ENCODE data around the gene ZMAT5. TPM values are rescaled to one million over a fixed set of nuclear protein-coding genes. Genes with fewer than 3 reads are reported as not detected.

Gene ZMAT5, protein sequence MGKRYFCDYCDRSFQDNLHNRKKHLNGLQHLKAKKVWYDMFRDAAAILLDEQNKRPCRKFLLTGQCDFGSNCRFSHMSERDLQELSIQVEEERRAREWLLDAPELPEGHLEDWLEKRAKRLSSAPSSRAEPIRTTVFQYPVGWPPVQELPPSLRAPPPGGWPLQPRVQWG
- 10 to 100 TPM; 16.3 to 18.6 TPM for total RNA-seq

DNA sequence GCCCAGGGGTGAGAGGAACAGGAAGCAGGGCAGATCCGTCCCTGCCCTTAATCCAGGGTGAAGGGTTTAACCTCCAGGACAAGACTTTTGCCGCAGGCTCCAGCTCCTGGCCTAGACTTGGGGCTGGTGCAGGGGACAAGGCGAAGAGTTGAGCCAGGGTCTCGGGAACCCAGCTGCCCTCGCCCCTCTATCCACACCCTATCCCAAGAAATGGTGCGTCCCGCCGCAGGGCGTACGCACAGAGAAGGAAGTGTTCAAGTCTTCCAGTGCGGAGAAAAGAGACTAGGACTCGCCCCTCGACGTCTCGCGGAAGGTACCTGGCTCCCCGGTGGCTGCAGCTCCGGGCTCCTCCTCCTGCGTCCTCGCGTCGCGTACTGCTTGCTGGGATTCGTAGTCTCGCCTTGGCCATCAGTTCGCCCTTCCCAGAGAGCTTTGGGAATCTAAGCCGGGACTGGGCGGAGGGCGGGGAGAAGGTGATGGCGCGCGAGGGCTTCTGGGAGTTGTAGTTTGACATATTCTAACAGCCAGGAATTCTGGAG is at the start of gene ZMAT5:
ZMAT5 (minus strand) TSS at position 376 of the 539 bp plus-strand sequence. CDS start 18,463 bp downstream, outside the sequence.
- H3K9me3 Mint-ChIP-seq, result no peaks in the 10 kb centered on the region
- peaks cover 10 to 33% of the 10 kb centered on the region in 2 donors for H3K36me3 Mint-ChIP-seq

DNA sequence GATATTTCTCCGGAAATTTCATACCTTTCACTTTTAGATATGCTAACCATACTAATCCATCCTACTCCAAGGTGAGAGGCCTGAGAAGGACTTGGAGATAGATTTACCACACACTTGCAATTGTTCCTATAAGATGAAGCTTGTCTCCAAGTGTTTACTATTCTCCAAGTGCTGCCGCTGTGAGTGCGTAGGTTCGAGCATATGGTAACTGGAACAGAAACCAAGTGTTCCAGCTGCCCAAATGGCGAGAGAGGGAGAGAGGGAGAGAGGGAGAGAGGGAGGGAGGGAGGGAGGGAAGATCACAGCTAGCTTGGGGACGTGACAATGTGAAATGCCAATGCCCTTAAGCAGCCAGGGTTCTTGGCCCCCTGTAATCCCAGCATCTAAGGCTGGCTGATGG is 49.7 kb upstream of the ZMAT5 start:
- H3K27ac Mint-ChIP-seq, result no peak overlapping the region
- no peak for DNase-seq (ENCODE audit: low spot score in 2 of 2)
- ATAC-seq, result no peak
- peaks cover 7 to 12% of the 10 kb centered on the region in 2 donors for H3K36me3 Mint-ChIP-seq
- H3K9me3 Mint-ChIP-seq, result no peaks in the 10 kb centered on the region

More for the DNA sequence above, at the start of gene ZMAT5:
- H3K27ac Mint-ChIP-seq, result peak within 1 kb of the TSS; percentile 97 to 99
- ATAC-seq (peak; percentile 90 to 97), DNase-seq (ENCODE audit: low spot score in 2 of 2) (peak; percentile 86 to 87)

GRCh38 chr22:29816128-29816527 is 49.3 kb upstream of the ZMAT5 start:
- peak overlapping the region in 1 of 2 donors; percentile 14 for H3K27ac Mint-ChIP-seq
- no peaks in the 10 kb centered on the region for H3K9me3 Mint-ChIP-seq
- peaks cover 3 to 9% of the 10 kb centered on the region in 2 donors for H3K36me3 Mint-ChIP-seq
- DNase-seq (ENCODE audit: low spot score in 2 of 2) (no peak), ATAC-seq (no peak)

GRCh38 chr22:29815580-29815979 is 48.8 kb upstream of the ZMAT5 start:
- DNase-seq (ENCODE audit: low spot score in 2 of 2) (no peak), ATAC-seq (no peak)
- peak overlapping the region; percentile 14 to 71 for H3K27ac Mint-ChIP-seq
- H3K9me3 Mint-ChIP-seq, result no peaks in the 10 kb centered on the region
- peaks cover 0 to 6% of the 10 kb centered on the region in 2 donors for H3K36me3 Mint-ChIP-seq

- no peak for DNase-seq (ENCODE audit: low spot score in 2 of 2)
- no peak for ATAC-seq
- Mint-ChIP-seq H3K36me3 (peaks cover 0 to 6% of the 10 kb centered on the region in 2 donors), H3K9me3 (no peaks in the 10 kb centered on the region), H3K27ac (peak overlapping the region in 1 of 2 donors; percentile 33)
Measured at GRCh38 chr22:29814003-29814402, 47.2 kb upstream of the ZMAT5 start.

DNA sequence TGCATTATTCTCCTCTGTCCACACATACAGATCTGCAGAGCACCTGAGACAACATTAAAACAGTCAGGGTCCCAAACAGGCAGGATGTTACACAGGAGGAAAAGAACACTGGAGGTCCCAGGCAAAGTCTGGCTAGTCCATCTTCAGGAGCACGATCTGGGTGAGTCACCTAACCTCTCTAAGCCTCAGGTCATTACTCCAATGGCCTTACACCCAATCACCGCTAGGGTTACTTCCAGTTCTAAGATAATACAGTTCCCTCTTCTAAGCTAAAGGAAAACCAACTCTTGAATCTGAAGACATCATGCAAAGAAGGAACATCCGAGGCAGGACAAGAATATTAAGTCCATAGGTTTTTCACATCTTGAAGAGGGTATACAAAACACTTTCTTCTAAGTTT is 46.8 kb upstream of the ZMAT5 start:
- ATAC-seq, result no peak
- no peak overlapping the region for H3K27ac Mint-ChIP-seq
- no peaks in the 10 kb centered on the region for H3K9me3 Mint-ChIP-seq
- DNase-seq (ENCODE audit: low spot score in 2 of 2), result no peak
- peaks cover 0 to 6% of the 10 kb centered on the region in 2 donors for H3K36me3 Mint-ChIP-seq

DNA sequence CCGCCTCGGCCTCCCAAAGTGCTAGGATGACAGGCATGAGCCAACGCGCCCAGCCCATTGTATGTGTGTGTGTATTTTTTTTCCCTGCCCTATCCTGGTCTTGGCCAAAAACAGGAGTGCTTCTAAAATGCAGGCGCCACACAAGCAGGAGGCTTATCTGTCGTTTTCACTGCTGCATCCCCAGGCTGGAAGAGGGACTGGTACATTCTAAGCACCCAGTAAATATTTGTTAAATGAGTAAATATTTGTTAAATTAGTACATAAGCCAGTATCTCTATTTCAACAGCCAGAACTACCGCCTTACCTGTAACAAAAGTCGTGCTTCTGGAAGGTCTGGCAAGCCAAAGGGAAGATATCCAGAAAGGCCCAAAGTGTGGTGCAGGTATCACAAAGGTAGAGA is 46.3 kb upstream of the ZMAT5 start:
- ATAC-seq (no peak), DNase-seq (ENCODE audit: low spot score in 2 of 2) (no peak)
- Mint-ChIP-seq H3K9me3 (no peaks in the 10 kb centered on the region), H3K27ac (no peak overlapping the region), H3K36me3 (peaks cover 0 to 6% of the 10 kb centered on the region in 2 donors)

DNA sequence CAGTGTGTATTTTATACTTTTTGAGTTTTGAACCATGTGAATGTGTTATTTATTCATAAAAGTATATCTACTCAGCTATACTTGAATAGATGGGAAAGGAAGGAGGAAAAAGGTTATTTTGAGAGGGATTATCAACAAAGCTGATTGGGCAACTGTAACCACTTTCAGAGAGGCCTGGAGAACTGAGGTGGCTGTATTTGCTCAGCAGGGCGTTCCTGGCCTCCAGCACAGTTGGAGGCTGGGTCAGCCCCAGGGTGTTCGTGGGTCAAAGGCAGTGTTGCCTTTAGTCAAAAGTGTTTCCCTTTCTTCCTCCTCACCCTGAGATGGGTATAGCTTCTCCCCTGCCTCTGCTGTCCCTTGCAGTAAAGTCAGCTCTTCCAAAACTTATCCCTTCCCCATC is 44.6 kb upstream of the ZMAT5 start:
- DNase-seq (ENCODE audit: low spot score in 2 of 2) (no peak), ATAC-seq (no peak)
- H3K9me3 Mint-ChIP-seq, result no peaks in the 10 kb centered on the region
- H3K36me3 Mint-ChIP-seq, result peaks cover 0 to 6% of the 10 kb centered on the region in 2 donors
- H3K27ac Mint-ChIP-seq, result no peak overlapping the region

- ATAC-seq, result no peak
- H3K9me3 Mint-ChIP-seq, result no peaks in the 10 kb centered on the region
- peaks cover 8 to 9% of the 10 kb centered on the region in 2 donors for H3K36me3 Mint-ChIP-seq
Measured at GRCh38 chr22:29810216-29810615, 43.4 kb upstream of the ZMAT5 start.

DNA sequence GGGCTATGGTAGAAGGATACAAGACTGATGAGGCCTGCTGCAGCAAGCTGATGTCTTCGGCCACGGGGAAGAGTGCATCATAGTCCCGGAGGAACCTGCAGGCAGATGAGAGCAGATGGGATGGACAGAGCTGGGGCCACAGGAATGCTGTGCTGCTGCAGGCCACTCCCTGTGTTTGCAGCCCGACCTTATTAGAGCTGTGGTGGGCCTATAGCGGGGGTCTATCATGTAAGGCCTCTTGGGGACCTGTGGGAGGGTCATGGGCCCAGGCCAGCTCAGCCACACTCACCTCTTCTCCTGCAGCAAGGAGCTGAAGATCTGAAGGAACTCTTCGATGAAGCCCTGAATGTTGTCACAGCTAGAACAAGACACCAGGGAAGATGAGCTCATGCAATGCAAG is 39.4 kb upstream of the ZMAT5 start:
- DNase-seq (ENCODE audit: low spot score in 2 of 2) (no peak), ATAC-seq (no peak)
- no peaks in the 10 kb centered on the region for H3K9me3 Mint-ChIP-seq
- H3K27ac Mint-ChIP-seq, result peak overlapping the region; percentile 36 to 88
- H3K36me3 Mint-ChIP-seq, result peaks cover 9 to 10% of the 10 kb centered on the region in 2 donors

More at GRCh38 chr22:29810216-29810615, 43.4 kb upstream of the ZMAT5 start:
- no peak for DNase-seq (ENCODE audit: low spot score in 2 of 2)
- no peak overlapping the region for H3K27ac Mint-ChIP-seq

DNA sequence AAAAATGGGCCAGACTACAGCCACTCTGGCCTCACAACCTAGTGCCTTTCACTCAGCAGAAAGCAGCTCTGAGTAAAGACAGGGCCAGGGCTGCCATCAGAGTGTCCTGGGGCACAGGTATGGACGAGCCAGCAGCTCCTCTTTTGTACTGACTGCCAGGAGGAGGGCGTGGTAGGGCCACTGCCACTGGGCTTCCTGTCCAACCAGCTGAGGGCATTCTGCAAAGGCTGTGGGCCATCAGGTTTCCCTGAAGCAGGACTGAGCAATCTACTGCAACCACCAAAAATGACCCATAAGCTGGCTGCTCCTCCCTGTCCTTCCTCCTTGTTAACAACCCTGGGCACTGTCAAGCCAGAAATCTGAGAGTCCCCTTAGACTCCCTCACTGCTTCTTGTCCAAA is 38.2 kb upstream of the ZMAT5 start:
- no peak for DNase-seq (ENCODE audit: low spot score in 2 of 2)
- Mint-ChIP-seq H3K9me3 (no peaks in the 10 kb centered on the region), H3K36me3 (peaks cover 10 to 16% of the 10 kb centered on the region in 2 donors), H3K27ac (peak overlapping the region; percentile 22 to 36)
- ATAC-seq, result no peak

DNA sequence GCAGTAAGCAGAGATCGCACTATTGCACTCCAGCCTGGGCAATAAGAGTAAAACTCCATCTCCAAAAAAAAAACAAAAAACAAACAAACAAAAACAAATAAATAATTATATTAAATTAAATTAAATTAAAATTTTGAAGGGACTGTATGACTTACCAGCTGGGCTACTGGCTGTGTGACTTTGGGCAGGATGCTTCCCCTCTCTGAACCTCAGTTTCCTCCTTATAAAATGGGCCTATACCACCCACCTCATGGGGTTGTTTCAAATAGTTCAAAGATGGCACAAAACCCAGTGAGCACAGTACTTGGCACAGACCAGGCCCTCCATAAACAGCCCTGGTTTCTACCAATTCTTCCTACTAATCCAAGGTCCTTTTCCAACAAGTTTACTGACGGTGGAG is 36.4 kb upstream of the ZMAT5 start:
- Mint-ChIP-seq H3K36me3 (peaks cover 10 to 16% of the 10 kb centered on the region in 2 donors), H3K9me3 (no peaks in the 10 kb centered on the region), H3K27ac (no peak overlapping the region)
- ATAC-seq, result no peak
- no peak for DNase-seq (ENCODE audit: low spot score in 2 of 2)

DNA sequence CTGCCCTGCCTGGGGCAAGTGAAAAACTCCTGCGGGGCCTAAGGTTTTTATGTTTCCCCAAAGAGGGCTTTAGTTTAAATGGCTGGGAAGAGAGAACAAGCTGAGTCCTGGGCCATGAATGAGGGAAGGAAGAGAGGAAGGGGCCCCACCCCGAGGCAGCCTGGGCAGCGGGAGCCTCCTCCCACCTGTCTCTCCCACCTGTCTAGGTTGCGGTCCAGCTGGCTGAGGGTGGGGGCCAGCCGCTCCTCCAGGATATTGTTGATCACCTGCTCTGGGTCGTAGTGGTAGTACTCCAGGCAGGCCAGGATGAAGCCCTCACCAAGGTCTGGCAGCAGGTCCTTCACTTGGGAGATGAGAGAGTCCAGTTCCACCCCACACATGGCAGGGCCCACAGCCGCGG is 35.0 kb upstream of the ZMAT5 start:
- Mint-ChIP-seq H3K27ac (no peak overlapping the region), H3K9me3 (no peaks in the 10 kb centered on the region), H3K36me3 (peaks cover 10 to 16% of the 10 kb centered on the region in 2 donors)
- ATAC-seq (no peak), DNase-seq (ENCODE audit: low spot score in 2 of 2) (no peak)

GRCh38 chr22:29801153-29801552 is 34.3 kb upstream of the ZMAT5 start:
- ATAC-seq (no peak), DNase-seq (ENCODE audit: low spot score in 2 of 2) (no peak)
- Mint-ChIP-seq H3K36me3 (peaks cover 10 to 16% of the 10 kb centered on the region in 2 donors), H3K9me3 (no peaks in the 10 kb centered on the region), H3K27ac (peak overlapping the region; percentile 13 to 88)

DNA sequence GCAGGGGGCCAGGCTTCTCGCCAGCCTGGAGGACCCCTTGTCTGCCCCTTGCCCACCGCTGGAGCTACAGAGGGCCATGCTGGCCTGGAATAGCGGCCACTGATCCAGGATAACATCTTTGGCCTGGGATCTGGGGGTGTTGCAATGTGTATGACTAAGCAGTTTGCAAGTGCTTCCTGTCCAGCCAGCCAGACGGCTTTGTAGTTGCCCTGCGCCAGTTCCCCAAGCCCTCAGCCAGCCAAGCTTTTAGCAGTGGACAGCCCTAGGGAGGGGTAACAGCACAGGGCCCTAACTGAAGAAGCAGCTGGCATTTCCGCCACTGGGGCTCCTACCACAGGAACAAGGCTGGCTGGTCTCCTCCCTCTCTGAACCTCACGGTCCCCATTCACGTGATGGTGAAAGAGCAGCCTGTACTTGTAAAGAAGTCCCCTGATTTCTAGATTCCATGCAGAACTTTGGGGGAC is 32.4 kb upstream of the ZMAT5 start:
- Mint-ChIP-seq H3K36me3 (peaks cover 0 to 7% of the 10 kb centered on the region in 2 donors), H3K9me3 (no peaks in the 10 kb centered on the region), H3K27ac (peak overlapping the region; percentile 65 to 85)
- DNase-seq (ENCODE audit: low spot score in 2 of 2), result no peak
- no peak for ATAC-seq

GRCh38 chr22:29798801-29799200 is 32.0 kb upstream of the ZMAT5 start:
- Mint-ChIP-seq H3K36me3 (peaks cover 0 to 7% of the 10 kb centered on the region in 2 donors), H3K27ac (peak overlapping the region in 1 of 2 donors; percentile 85), H3K9me3 (no peaks in the 10 kb centered on the region)
- no peak for DNase-seq (ENCODE audit: low spot score in 2 of 2)
- ATAC-seq, result no peak

DNA sequence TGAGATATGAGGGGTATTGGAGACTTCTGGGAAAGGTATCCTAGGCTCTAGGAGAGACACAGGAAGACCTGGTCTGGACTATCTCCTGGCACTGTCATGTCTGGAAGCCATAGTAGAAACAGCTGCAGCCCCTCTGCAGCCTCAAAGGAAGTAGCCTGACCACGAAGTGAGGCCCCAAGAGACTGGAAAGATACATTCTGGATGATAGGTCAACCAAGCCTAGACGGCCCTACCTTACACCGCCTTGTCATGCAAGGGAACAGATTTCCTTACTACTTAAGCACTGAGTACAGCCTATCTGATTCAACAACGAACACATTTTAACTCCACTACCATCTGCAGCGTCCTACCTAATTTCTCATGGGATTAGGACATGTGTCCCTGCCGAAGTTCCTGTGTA is 31.5 kb upstream of the ZMAT5 start:
- no peak for ATAC-seq
- DNase-seq (ENCODE audit: low spot score in 2 of 2), result no peak
- no peaks in the 10 kb centered on the region for H3K9me3 Mint-ChIP-seq
- H3K27ac Mint-ChIP-seq, result peak overlapping the region; percentile 85 to 93
- peaks cover 0 to 7% of the 10 kb centered on the region in 2 donors for H3K36me3 Mint-ChIP-seq

DNA sequence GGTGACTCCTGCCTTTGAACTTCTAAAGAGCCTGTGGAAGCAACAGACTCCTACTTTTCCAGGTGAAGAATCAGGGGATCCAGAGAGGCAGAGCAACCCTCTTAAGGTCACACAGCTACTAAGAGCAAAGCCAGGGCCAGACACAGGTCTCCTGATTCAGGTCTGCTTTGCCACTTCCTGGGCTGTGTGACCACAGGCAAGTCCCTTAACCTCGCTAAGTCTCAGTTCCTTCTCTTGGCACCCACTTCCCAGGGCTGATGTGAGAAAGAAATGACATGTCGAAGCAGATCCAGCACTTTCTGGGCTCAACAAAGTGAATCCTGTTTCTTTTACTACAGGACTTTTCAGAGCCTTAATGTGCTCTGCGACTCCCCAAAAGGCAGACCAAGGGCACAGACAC is 30.5 kb upstream of the ZMAT5 start:
- DNase-seq (ENCODE audit: low spot score in 2 of 2) (no peak), ATAC-seq (no peak)
- H3K9me3 Mint-ChIP-seq, result no peaks in the 10 kb centered on the region
- peaks cover 0 to 7% of the 10 kb centered on the region in 2 donors for H3K36me3 Mint-ChIP-seq
- peak overlapping the region; percentile 77 to 85 for H3K27ac Mint-ChIP-seq

Measured in activated naive CD4-positive, alpha-beta T cell treated with anti-CD3 and anti-CD28 coated beads, Interleukin-2, amount 50 U/mL, for 72 hours (primary cell).